ENCODE results near the gene EHD3. TPM values are rescaled to one million over a fixed set of nuclear protein-coding genes. Genes with fewer than 3 reads are reported as not detected.

The EHD3 gene
- total RNA-seq, 1 experiment from 2014 or later: not detected

- ChIA-PET CTCF (interaction anchor here (0.7 kb wide), 1 partner anchor 516 kb away, joined by 3 read pairs; no protein-coding TSS in a partner anchor), POLR2A (no interaction called here)
- Histone ChIP-seq H3K27me3 (replicated peaks; ENCODE audit: control insufficient read depth, insufficient read depth, low read length) (no peaks in the 10 kb centered on the region), H3K9me3 (no peaks in the 10 kb centered on the region), H3K36me3 (ENCODE audit: control insufficient read depth, insufficient read depth, low read length) (no peaks in the 10 kb centered on the region), H3K4me1 (no peaks in the 10 kb centered on the region), H3K4me3 (ENCODE audit: low read depth, low read length) (no peak overlapping the region)
- no TSS peak for BruUV-seq (replicated peaks)
- no peak for TF ChIP-seq CTCF (IDR thresholded peaks at IDR 0.05; ENCODE audit: insufficient read depth in 1 of 2, low read depth in 1 of 2, low read length in 1 of 2, severe bottlenecking in 1 of 2, unreplicated experiment in 1 of 2)
- Mint-ChIP-seq H3K36me3 (ENCODE audit: insufficient read depth, unreplicated experiment) (no peaks in the 10 kb centered on the region), H3K4me3 (ENCODE audit: unreplicated experiment) (no peak overlapping the region), H3K4me1 (ENCODE audit: low read depth, unreplicated experiment) (peaks cover 5% of the 10 kb centered on the region), H3K27me3 (ENCODE audit: insufficient read depth, unreplicated experiment) (peaks cover 27% of the 10 kb centered on the region), H3K27ac (ENCODE audit: unreplicated experiment) (no peak overlapping the region), H3K9me3 (ENCODE audit: unreplicated experiment) (no peaks in the 10 kb centered on the region)
- DNase-seq: no peak
- intact Hi-C loops (cut with micrococcal nuclease; ENCODE audit: unreplicated experiment): no loop called here
These were observed 6.8 kb upstream of the EHD3 start for GRCh38 chr2:31227110-31227509.

GRCh38 chr2:31227711-31228125, 6.2 kb upstream of the EHD3 start:
- ChIA-PET CTCF (interaction anchor here (0.7 kb wide), 1 partner anchor 516 kb away, joined by 3 read pairs; no protein-coding TSS in a partner anchor), POLR2A (no interaction called here)
- no peaks in the 10 kb centered on the region for H3K4me1 ChIP-seq
- no peaks in the 10 kb centered on the region for H3K27me3 ChIP-seq (replicated peaks; ENCODE audit: control insufficient read depth, insufficient read depth, low read length)
- peaks cover 5% of the 10 kb centered on the region for H3K4me1 Mint-ChIP-seq (ENCODE audit: low read depth, unreplicated experiment)
- intact Hi-C loops (cut with micrococcal nuclease; ENCODE audit: unreplicated experiment): no loop called here
- H3K27ac Mint-ChIP-seq (ENCODE audit: unreplicated experiment): no peak overlapping the region
- H3K27me3 Mint-ChIP-seq (ENCODE audit: insufficient read depth, unreplicated experiment): peaks cover 28% of the 10 kb centered on the region
- H3K9me3 ChIP-seq: no peaks in the 10 kb centered on the region
- H3K9me3 Mint-ChIP-seq (ENCODE audit: unreplicated experiment): no peaks in the 10 kb centered on the region
- no TSS peak for BruUV-seq (replicated peaks)
- H3K4me3 Mint-ChIP-seq (ENCODE audit: unreplicated experiment): no peak overlapping the region
- H3K4me3 ChIP-seq (ENCODE audit: low read depth, low read length): no peak overlapping the region
- H3K36me3 Mint-ChIP-seq (ENCODE audit: insufficient read depth, unreplicated experiment): no peaks in the 10 kb centered on the region
- TF ChIP-seq CTCF (IDR thresholded peaks at IDR 0.05; ENCODE audit: insufficient read depth in 1 of 2, low read depth in 1 of 2, low read length in 1 of 2, severe bottlenecking in 1 of 2, unreplicated experiment in 1 of 2): no peak
- H3K36me3 ChIP-seq (ENCODE audit: control insufficient read depth, insufficient read depth, low read length): no peaks in the 10 kb centered on the region
- no peak for DNase-seq

GRCh38 chr2:31228717-31229116, 5.2 kb upstream of the EHD3 start:
- Histone ChIP-seq H3K9me3 (no peaks in the 10 kb centered on the region), H3K27me3 (replicated peaks; ENCODE audit: control insufficient read depth, insufficient read depth, low read length) (no peaks in the 10 kb centered on the region), H3K4me3 (ENCODE audit: low read depth, low read length) (no peak overlapping the region), H3K36me3 (ENCODE audit: control insufficient read depth, insufficient read depth, low read length) (no peaks in the 10 kb centered on the region), H3K4me1 (no peaks in the 10 kb centered on the region)
- H3K4me3 Mint-ChIP-seq (ENCODE audit: unreplicated experiment): no peak overlapping the region
- no peak overlapping the region for H3K27ac Mint-ChIP-seq (ENCODE audit: unreplicated experiment)
- no peak for DNase-seq
- intact Hi-C loops (cut with micrococcal nuclease; ENCODE audit: unreplicated experiment): no loop called here
- H3K36me3 Mint-ChIP-seq (ENCODE audit: insufficient read depth, unreplicated experiment): no peaks in the 10 kb centered on the region
- peaks cover 26% of the 10 kb centered on the region for H3K27me3 Mint-ChIP-seq (ENCODE audit: insufficient read depth, unreplicated experiment)
- no peak for TF ChIP-seq CTCF (IDR thresholded peaks at IDR 0.05; ENCODE audit: insufficient read depth in 1 of 2, low read depth in 1 of 2, low read length in 1 of 2, severe bottlenecking in 1 of 2, unreplicated experiment in 1 of 2)
- no TSS peak for BruUV-seq (replicated peaks)
- peaks cover 5% of the 10 kb centered on the region for H3K4me1 Mint-ChIP-seq (ENCODE audit: low read depth, unreplicated experiment)
- H3K9me3 Mint-ChIP-seq (ENCODE audit: unreplicated experiment): no peaks in the 10 kb centered on the region
- ChIA-PET CTCF (no interaction called here), POLR2A (no interaction called here)

Measured in Caco-2 (cell line).